Skin epidermis (tissue), 12 donors: Measurements from ENCODE around the gene PAIP2.
"Not testable (repeated sequence)": the region's sequence is repeated elsewhere in the genome, so short reads cannot be mapped to it uniquely, and the experiment has no call there.

ENCODE experiments used
- H3K27ac ChIP-seq, 21 experiments: fragments of 200-600 bp; sonication (generic) in 11 of 21; one replicate each; pipeline ENCODE4 v1.5.0; 2020; ENCODE audit warnings: mild to moderate bottlenecking in 3 of 21, inconsistent platforms in 2 of 21, moderate library complexity in 2 of 21
- H3K4me3 ChIP-seq, 7 experiments: fragments of 200-600 bp; sonication (generic) in 2 of 7; one replicate each; pipeline ENCODE4 v1.5.0; 2020; ENCODE audit warnings: inconsistent platforms in 2 of 7, mild to moderate bottlenecking in 2 of 7, moderate library complexity in 1 of 7

Gene PAIP2

DNA sequence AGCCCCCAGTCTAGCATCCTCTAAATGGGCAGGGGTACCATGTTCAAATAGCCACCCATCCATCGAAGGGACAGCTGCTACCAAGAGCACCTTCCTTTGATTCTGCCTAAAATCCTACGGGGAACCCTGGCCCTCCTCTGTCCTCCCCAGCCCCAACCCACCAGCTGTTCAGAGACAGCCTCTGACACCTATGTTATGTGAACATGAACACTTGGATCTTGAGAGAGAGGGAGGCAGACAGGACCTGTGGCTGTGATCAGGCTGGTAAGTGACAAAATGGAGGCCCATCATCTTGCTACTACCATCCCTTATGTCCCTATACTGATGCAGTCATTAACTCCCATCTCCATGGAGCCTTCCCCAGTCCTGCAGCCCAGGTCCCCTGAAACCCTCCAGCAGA lies 33.3 kb downstream of the PAIP2 start:
- Histone ChIP-seq H3K4me3 (no peak overlapping the region), H3K27ac (no peak overlapping the region)

DNA sequence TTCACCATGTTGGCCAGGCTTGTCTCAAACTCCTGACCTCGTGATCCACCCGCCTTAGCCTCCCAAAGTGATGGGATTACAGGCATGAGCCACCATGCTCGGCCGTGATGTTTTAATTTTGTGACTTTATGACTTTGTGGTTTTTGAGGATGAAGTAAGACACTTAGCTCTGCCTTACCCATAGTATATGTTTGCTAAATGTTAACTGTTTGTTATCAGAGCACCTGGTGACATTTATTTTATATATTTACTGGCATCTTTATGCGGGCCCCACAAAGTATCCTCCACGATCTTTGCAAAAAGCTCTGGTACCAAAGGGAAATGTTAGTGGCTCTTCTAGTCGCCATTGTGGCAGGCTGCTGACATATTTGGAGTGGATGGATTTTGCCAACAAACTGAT lies 34.7 kb downstream of the PAIP2 start:
- H3K27ac ChIP-seq = no peak overlapping the region
- no peak overlapping the region for H3K4me3 ChIP-seq

- Histone ChIP-seq H3K27ac (no peak overlapping the region), H3K4me3 (no peak overlapping the region)
Measured at GRCh38 chr5:139377226-139377625, 35.6 kb downstream of the PAIP2 start.

- Histone ChIP-seq H3K4me3 (no peak overlapping the region), H3K27ac (no peak overlapping the region)
Measured at GRCh38 chr5:139378101-139378825, 36.6 kb downstream of the PAIP2 start.

GRCh38 chr5:139378941-139379361 lies 37.3 kb downstream of the PAIP2 start:
- no peak overlapping the region for H3K27ac ChIP-seq
- H3K4me3 ChIP-seq = no peak overlapping the region

DNA sequence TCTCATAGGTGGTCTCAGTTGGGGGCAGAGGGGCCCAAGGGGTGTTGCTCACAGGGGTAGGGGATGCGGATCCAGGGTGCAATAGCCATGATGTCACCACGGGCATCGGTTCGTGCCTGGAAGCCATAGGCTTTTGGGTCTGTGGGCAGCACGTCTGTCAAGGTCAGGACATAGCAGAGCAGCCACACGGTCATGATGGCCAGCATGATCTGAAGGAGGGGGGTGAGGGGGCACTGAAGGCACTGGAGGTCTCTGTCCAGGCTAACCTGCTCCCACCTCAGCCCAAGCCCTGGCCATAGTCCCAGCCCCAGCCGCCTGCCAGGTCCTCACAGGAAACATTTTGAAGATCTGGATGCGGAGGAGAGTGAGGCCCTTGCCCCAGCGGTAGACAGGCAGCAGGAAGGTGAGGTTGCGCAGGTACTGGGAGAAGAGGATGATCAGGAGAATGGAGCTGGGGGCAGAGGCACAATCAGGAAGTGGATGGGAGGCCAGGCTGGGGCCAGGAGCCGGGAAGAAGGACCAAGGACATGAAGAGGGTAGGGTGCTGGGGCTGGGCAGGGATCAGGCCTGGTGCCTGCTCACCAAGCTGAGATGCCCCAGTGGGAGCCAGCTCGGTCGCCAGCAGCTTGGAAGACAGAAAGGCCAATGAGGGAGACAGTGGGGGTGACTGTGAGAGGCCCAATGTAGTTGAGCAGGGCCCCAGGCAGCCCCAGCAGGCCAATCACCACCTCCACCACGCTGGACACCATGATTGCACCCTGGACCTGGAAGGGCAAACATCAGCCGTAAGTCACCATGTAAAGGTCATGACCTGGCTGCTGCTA lies 38.2 kb downstream of the PAIP2 start:
- H3K27ac ChIP-seq = no peak overlapping the region
- no peak overlapping the region for H3K4me3 ChIP-seq

DNA sequence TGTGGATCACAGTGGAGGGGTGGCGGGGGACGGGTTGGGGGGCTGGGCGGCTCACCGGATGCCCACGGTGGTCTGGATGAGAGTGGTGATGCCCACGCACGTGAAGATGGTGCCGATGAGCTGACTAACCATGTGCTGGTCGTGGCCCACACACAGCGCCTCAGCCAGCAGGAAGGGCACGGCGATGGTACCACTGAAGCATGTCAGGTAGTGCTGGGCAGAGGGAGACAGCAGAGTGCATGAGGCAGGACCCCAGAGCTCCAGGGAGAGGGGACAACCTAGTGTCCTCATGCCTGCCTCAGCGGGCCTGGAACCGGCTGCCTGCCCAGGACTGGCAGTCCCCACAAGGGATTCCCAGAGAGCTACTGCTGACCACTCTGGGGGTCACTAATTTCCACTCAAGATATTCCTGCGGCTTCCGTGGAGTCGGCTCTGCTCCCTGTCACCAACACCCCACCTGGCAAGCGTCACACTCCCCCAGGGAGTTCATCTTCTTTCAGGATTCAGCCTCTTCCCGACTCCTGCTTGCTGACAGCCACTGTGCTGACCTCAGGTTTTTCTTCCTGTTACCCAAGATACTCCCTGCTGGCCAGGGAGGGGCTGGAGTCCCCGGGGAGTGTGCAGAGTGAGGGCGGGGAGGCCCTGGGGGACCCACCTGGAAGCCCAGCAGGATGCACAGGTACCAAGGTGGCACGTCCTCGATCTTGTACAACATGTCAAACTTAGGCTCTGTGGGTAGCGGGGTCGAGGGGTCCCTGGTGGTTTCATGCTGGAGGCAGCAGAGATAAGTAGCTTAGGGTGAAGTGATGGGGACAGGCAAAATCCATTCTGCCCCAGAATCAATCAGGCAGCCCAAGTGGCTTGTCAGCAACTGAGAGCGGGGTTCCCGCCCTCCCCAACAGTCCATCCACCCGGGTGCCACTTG lies 40.4 kb downstream of the PAIP2 start:
- peak overlapping the region in 5 of 21 experiments; percentile 4 to 93 (median 84) for H3K27ac ChIP-seq
- no peak overlapping the region for H3K4me3 ChIP-seq

DNA sequence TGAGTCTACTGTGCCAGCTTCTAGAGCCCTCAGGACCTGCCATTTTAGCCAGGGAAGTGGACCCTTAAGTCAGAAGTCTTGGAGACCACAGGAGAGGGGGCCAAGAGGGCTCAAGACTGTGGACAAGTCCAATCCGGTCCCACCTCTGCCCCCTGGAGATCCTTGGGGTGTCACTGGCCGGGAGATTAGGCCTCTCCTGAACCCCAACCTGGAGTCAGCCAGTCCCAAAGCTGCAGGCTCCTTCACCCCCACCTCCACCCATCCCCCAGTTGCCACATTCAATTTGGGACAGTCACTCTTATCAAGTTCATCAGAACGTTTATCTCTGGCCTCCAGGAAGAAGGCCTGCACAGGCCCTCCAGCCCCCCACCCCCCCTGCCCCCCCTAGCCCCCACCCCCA lies 41.2 kb downstream of the PAIP2 start:
- Histone ChIP-seq H3K4me3 (no peak overlapping the region), H3K27ac (peak overlapping the region in 11 of 21 experiments; percentile 3 to 93 (median 67))

DNA sequence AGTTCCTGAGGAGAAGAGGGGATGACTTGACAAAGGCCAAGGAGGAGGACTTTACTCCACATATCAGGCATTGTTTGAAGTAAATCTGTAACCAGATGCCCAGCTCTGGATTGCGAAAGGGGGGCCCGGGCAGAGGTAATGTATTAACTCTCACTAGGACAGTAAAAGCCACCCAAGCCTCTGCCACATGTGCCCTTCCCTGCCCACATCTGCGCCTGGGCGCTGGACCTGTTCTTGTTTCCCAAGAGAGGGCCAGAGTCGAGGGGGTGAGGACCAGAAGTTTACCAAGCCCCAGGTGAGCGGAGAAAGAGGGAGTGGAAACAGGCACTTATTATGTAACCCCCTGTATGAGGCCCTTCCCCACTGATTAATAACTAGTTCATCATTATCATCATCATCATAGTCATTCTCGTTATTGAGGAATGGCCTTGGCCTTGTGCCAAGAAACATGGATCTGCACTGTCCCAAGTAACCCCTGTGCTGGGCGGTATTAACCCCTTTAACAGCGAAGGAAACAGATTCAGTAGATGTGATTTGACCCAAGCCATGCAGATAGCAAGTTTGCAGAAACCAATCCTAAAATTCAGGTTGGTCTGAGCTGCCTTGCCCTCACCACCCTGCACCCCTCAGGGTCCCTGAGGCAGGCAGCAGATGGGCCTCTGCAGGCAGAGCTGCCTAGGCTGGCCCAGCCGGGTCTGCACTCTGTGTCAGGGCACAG lies 41.8 kb downstream of the PAIP2 start, which contains the start of gene SLC23A1:
TSS of gene SLC23A1 (minus strand) at position 23 of the 718 bp plus-strand sequence. CDS start 44 bp downstream, outside the sequence.
- H3K27ac ChIP-seq = peak within 1 kb of the TSS in 20 of 21 experiments; percentile 32 to 93 (median 84)
- no peak within 1 kb of the TSS for H3K4me3 ChIP-seq

- Histone ChIP-seq H3K4me3 (no peak overlapping the region), H3K27ac (peak overlapping the region in 20 of 21 experiments; percentile 15 to 93 (median 84))
Measured at GRCh38 chr5:139383993-139384590, 42.4 kb downstream of the PAIP2 start.

DNA sequence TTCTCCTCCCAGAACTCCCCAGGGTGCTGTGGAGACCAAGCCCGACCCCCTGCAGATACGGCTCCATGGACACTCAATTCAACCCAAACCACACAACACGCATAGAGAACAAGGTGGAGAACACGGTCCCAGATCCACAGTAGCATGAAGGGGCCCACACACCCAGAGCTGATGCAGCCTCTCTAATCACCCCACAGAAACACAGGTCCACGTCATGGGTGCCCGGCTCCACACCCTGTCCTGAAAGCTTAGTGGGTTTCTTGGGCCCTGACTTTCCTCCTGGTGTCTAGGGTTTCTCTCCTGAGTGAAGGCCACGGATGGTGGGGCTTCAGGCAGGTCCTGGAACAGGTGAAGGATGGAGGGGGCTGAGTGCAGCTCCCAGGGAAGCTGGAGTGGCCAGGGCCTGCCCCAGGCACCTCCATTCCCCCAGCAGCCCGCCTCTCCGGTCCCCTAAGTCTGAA lies 43.0 kb downstream of the PAIP2 start:
- Histone ChIP-seq H3K27ac (peak overlapping the region in 20 of 21 experiments; percentile 39 to 93 (median 84)), H3K4me3 (peak overlapping the region in 5 of 7 experiments; percentile 2 to 39 (median 19))

- peak overlapping the region in 5 of 7 experiments; percentile 2 to 39 (median 19) for H3K4me3 ChIP-seq
- H3K27ac ChIP-seq = peak overlapping the region in 20 of 21 experiments; percentile 39 to 93 (median 84)
Measured at GRCh38 chr5:139385061-139386049, 43.7 kb downstream of the PAIP2 start.

- Histone ChIP-seq H3K4me3 (no peak overlapping the region), H3K27ac (peak overlapping the region in 16 of 21 experiments; percentile 5 to 93 (median 84))
Measured at GRCh38 chr5:139386050-139386438, 44.4 kb downstream of the PAIP2 start.

GRCh38 chr5:139386956-139387355 lies 45.3 kb downstream of the PAIP2 start:
- H3K4me3 ChIP-seq = not testable (repeated sequence)
- H3K27ac ChIP-seq = peak overlapping the region in 3 of 21 experiments; percentile 69 to 89 (median 84)

GRCh38 chr5:139387611-139388197 lies 46.0 kb downstream of the PAIP2 start:
- H3K27ac ChIP-seq = peak overlapping the region in 11 of 21 experiments; percentile 1 to 69 (median 24)
- no peak overlapping the region for H3K4me3 ChIP-seq

- peak overlapping the region in 11 of 21 experiments; percentile 1 to 69 (median 19) for H3K27ac ChIP-seq
- peak overlapping the region in 1 of 7 experiments; percentile 8 for H3K4me3 ChIP-seq
Measured at GRCh38 chr5:139388198-139388821, 46.7 kb downstream of the PAIP2 start.
